GM13977 (cell line): ENCODE data around the gene PCDHGA2.
A peak's percentile ranks its signal among the peaks of the same experiment; 100 is the strongest.
"Not testable (repeated sequence)": the region's sequence is repeated elsewhere in the genome, so short reads cannot be mapped to it uniquely, and the experiment has no call there.

Experiments
- DNase-seq: peaks from one replicate; pipeline ENCODE4 v3.0.0; 2012; ENCODE audit warnings: low spot score
- in situ Hi-C: fragments of 300-500 bp; cut with MboI; formaldehyde crosslinking; loops from one replicate; pipeline ENCODE4 v1.12.0; 2022; ENCODE audit warnings: low sequenced_read_pairs, low pct_unique_long_range_greater_than_20kb, mixed read lengths, inconsistent platforms; ENCODE audit not compliant: unreplicated experiment
- TF ChIP-seq, protein P1 (sequence below): IDR thresholded peaks from 2 replicates; pipeline ENCODE4 v1.5.1; 2012; ENCODE audit warnings: mild to moderate bottlenecking, control low read depth; ENCODE audit not compliant: insufficient read depth; ENCODE audit errors: extremely low read depth, missing control alignments

PCDHGA2 gene

DNA sequence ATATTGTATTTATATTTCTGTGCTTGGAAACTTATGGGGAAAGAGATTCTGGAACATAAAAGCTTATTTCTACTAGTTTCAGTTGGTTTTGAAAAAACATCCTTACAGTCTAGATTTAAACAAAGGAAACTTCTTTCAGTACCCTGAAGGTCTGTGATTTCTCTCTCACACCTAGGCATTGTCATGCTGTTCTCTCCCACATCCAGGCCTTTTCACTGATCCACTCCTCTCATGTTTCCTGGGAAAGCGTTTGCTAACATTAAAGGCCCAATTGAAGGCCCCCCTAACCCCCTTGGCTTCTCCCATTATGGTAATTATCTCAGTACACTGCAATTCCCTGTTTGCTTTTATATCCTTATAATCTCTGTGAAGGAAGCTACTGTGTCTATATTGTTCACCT is 4.2 kb downstream of the PCDHGA2 start:
- TF ChIP-seq, protein P1, sequence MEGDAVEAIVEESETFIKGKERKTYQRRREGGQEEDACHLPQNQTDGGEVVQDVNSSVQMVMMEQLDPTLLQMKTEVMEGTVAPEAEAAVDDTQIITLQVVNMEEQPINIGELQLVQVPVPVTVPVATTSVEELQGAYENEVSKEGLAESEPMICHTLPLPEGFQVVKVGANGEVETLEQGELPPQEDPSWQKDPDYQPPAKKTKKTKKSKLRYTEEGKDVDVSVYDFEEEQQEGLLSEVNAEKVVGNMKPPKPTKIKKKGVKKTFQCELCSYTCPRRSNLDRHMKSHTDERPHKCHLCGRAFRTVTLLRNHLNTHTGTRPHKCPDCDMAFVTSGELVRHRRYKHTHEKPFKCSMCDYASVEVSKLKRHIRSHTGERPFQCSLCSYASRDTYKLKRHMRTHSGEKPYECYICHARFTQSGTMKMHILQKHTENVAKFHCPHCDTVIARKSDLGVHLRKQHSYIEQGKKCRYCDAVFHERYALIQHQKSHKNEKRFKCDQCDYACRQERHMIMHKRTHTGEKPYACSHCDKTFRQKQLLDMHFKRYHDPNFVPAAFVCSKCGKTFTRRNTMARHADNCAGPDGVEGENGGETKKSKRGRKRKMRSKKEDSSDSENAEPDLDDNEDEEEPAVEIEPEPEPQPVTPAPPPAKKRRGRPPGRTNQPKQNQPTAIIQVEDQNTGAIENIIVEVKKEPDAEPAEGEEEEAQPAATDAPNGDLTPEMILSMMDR: no peak
- in situ Hi-C loops: no loop called here

DNA sequence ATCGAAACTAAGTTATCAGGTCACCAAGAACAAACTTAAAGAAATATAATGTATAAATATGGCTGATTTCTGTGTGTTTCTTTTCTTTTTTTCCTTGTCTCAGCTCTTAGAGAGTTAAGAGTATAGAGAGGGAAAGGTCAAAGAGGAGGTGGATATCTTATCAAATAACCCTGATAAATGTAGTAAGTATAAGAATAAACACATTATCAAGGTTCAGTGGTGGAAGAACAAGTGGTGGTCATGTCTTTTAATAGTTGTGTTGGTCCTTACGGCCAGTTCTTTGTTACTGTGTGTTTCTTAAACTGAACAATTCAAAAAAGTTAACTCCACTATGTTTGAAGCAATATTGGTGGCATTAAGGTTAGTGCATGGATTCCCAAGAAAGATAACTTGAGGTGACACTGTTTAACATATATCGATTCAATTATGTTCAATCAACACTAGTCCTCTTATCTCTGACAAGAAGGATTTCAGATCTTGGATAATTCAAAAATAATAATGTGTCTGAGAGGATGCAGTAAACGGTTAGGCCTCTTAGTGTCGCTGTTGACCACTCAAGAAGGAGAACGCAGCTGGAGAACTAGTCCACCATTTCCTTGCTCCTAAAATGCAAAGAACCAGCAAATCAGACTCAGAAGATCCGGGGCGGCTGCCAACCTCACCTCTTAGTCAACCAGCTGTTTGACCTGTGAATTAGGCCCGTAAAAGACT is 4.8 kb downstream of the PCDHGA2 start, which contains the start of gene PCDHGA3:
Gene PCDHGA3 (plus strand): TSS at position 588 of the 711 bp plus-strand sequence. CDS start 205 bp downstream, outside the sequence.
- in situ Hi-C loops: no loop called here
- no peak for DNase-seq
- TF ChIP-seq, protein P1: peak; percentile 35

More for the DNA sequence above, 4.2 kb downstream of the PCDHGA2 start:
- DNase-seq: no peak

DNA sequence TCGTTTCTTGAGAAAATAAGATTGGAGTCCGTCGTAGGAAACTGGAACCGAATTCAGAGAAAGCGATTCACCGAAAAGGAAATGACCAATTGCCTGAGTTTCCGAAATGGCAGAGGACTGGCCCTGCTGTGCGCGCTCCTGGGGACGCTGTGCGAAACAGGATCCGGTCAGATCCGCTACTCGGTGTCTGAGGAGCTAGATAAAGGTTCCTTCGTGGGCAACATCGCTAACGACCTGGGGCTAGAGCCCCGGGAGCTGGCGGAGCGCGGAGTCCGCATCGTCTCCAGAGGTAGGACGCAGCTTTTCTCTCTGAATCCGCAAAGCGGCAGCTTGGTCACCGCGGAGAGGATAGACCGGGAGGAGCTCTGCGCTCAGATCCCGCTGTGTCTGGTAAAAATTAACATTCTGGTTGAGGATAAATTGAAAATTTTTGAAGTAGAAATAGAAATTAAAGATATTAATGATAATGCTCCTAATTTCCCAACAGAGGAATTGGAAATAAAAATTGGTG is 5.4 kb downstream of the PCDHGA2 start:
- no peak for DNase-seq
- TF ChIP-seq, protein P1: no peak
- in situ Hi-C loops: no loop called here

DNA sequence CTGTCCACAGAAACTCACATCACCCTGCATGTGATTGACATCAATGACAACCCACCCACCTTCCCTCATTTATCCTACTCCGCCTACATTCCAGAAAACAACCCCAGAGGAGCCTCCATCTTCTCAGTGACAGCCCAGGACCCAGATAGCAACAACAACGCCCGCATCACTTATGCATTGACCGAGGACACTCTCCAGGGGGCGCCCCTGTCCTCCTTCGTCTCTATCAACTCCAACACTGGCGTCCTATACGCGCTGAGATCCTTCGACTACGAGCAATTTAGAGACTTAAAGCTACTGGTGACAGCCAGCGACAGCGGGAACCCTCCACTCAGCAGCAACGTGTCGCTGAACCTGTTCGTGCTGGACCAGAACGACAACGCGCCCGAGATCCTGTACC is 6.8 kb downstream of the PCDHGA2 start:
- in situ Hi-C loops: no loop called here
- DNase-seq: no peak
- TF ChIP-seq, protein P1: no peak

DNA sequence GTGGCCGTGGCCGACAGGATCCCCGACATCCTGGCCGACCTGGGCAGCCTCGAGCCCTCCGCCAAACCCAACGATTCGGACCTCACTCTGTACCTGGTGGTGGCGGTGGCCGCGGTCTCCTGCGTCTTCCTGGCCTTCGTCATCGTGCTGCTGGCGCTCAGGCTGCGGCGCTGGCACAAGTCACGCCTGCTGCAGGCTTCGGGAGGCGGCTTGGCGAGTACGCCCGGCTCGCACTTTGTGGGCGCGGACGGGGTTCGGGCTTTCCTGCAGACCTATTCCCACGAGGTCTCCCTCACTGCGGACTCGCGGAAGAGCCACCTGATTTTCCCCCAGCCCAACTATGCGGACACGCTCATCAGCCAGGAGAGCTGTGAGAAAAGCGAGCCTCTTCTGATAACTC is 7.5 kb downstream of the PCDHGA2 start:
- in situ Hi-C loops, DNase-seq: not testable (repeated sequence)

DNA sequence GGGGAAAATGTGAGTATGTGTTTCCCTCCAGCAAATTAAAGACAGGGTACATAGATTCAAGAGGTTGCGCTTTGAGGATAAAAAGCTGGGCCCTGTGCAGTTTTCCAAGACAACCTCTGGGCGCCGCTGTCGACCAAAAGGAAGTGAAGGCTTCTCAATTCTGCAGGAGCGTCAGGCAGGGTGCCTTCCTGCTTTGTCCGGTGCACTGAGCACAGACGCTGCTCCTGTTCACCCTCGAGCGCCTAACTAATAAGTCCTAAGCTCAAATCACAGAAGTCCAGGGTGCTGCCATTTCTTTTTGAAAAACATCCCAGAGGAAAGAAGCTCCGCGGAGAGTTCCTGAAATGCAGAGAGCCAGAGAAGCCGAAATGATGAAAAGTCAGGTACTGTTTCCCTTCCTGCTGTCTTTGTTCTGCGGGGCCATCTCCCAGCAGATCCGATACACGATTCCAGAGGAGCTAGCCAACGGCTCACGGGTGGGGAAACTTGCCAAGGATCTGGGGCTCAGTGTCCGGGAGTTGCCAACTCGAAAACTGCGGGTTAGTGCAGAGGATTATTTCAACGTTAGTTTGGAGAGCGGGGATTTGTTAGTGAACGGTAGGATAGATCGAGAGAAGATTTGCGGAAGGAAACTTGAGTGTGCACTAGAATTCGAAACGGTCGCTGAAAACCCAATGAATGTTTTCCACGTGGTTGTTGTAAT is 11.5 kb downstream of the PCDHGA2 start, which contains the start of gene PCDHGB1:
Gene PCDHGB1 (plus strand): TSS at position 183 of the 703 bp plus-strand sequence. CDS start 162 bp downstream, at position 345.
- in situ Hi-C loops: no loop called here
- TF ChIP-seq, protein P1: peak; percentile 61
- peak; percentile 77 for DNase-seq

DNA sequence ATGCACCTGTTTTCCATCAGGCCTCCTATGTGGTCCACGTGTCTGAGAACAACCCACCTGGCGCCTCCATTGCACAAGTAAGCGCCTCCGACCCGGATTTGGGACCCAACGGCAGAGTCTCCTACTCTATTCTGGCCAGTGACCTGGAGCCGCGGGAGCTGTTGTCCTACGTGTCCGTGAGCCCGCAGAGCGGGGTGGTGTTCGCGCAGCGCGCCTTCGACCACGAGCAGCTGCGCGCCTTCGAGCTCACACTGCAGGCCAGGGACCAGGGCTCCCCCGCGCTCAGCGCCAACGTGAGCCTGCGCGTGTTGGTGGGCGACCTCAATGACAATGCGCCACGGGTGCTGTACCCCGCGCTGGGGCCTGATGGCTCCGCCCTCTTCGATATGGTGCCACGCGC is 13.0 kb downstream of the PCDHGA2 start:
- in situ Hi-C loops: no loop called here
- TF ChIP-seq, protein P1: no peak

More for the DNA sequence above, 13.0 kb downstream of the PCDHGA2 start:
- DNase-seq: no peak
